Gastroesophageal sphincter (tissue), 3 donors: ENCODE data around the gene AVPR2.

ENCODE experiments used
- POLR2A ChIP-seq, 2 donors: fragments of 450-650 bp; IDR thresholded peaks; one replicate each; pipeline ENCODE4 v1.6.1; 2017; ENCODE audit warnings: antibody characterized with exemption in 2 of 2, mild to moderate bottlenecking in 2 of 2, moderate library complexity in 1 of 2
- TF ChIP-seq, protein P1 (sequence below), 4 experiments: fragments of 200-600 bp in 2 of 4; fragments of 450-650 bp in 2 of 4; sonication (generic) in 1 of 4; IDR thresholded peaks; one replicate each; pipeline ENCODE4 v1.5.1; 2017 to 2019; ENCODE audit warnings: antibody characterized with exemption in 4 of 4, mild to moderate bottlenecking in 2 of 4, moderate library complexity in 2 of 4

GRCh38 chrX:153869473-153870287, 34.8 kb upstream of the AVPR2 start:
- TF ChIP-seq, protein P1, sequence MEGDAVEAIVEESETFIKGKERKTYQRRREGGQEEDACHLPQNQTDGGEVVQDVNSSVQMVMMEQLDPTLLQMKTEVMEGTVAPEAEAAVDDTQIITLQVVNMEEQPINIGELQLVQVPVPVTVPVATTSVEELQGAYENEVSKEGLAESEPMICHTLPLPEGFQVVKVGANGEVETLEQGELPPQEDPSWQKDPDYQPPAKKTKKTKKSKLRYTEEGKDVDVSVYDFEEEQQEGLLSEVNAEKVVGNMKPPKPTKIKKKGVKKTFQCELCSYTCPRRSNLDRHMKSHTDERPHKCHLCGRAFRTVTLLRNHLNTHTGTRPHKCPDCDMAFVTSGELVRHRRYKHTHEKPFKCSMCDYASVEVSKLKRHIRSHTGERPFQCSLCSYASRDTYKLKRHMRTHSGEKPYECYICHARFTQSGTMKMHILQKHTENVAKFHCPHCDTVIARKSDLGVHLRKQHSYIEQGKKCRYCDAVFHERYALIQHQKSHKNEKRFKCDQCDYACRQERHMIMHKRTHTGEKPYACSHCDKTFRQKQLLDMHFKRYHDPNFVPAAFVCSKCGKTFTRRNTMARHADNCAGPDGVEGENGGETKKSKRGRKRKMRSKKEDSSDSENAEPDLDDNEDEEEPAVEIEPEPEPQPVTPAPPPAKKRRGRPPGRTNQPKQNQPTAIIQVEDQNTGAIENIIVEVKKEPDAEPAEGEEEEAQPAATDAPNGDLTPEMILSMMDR (IDR thresholded peaks at IDR 0.05), result no peak
- no peak for TF ChIP-seq POLR2A (IDR thresholded peaks at IDR 0.05)
